NCI-H1436 treated with DMSO at 0.1 percent for 48 hours (cell line): Measurements from ENCODE around the gene CAPRIN2.

Source experiments
- DNase-seq: peaks from one replicate; lab custom pipeline; 2025; lab: John Stamatoyannopoulos, UW

CAPRIN2 gene

GRCh38 chr12:30754750-30755394 is at the start of gene CAPRIN2:
Gene CAPRIN2, minus strand, starts transcription at chr12:30754951. Its CDS starts 1,431 bp downstream, at chr12:30753520.
- peak; percentile 73 for DNase-seq

GRCh38 chr12:30797689-30798088 is 42.9 kb upstream of the CAPRIN2 start:
- DNase-seq: no peak

GRCh38 chr12:30796891-30797371 is 42.2 kb upstream of the CAPRIN2 start:
- no peak for DNase-seq

GRCh38 chr12:30796313-30796780 is 41.6 kb upstream of the CAPRIN2 start:
- no peak for DNase-seq

GRCh38 chr12:30795410-30796312 is 40.9 kb upstream of the CAPRIN2 start:
- DNase-seq: no peak

- no peak for DNase-seq
Measured at GRCh38 chr12:30794591-30795409, 40.0 kb upstream of the CAPRIN2 start.

- DNase-seq: no peak
Measured at GRCh38 chr12:30794020-30794419, 39.3 kb upstream of the CAPRIN2 start.

- no peak for DNase-seq
Measured at GRCh38 chr12:30792648-30793499, 38.1 kb upstream of the CAPRIN2 start.

GRCh38 chr12:30792085-30792484 is 37.3 kb upstream of the CAPRIN2 start:
- DNase-seq: no peak

GRCh38 chr12:30788754-30789153 is 34.0 kb upstream of the CAPRIN2 start:
- no peak for DNase-seq

GRCh38 chr12:30785630-30786029 is 30.9 kb upstream of the CAPRIN2 start:
- no peak for DNase-seq

- DNase-seq: no peak
Measured at GRCh38 chr12:30784508-30784907, 29.8 kb upstream of the CAPRIN2 start.

GRCh38 chr12:30783946-30784345 is 29.2 kb upstream of the CAPRIN2 start:
- no peak for DNase-seq

- no peak for DNase-seq
Measured at GRCh38 chr12:30782316-30783173, 27.8 kb upstream of the CAPRIN2 start.

- DNase-seq: no peak
Measured at GRCh38 chr12:30779578-30779977, 24.8 kb upstream of the CAPRIN2 start.

- DNase-seq: no peak
Measured at GRCh38 chr12:30779178-30779577, 24.4 kb upstream of the CAPRIN2 start.

GRCh38 chr12:30774599-30774998 is 19.8 kb upstream of the CAPRIN2 start:
- DNase-seq: no peak

GRCh38 chr12:30769802-30770201 is 15.1 kb upstream of the CAPRIN2 start:
- DNase-seq: no peak

- no peak for DNase-seq
Measured at GRCh38 chr12:30764251-30764650, 9.5 kb upstream of the CAPRIN2 start.

- DNase-seq: no peak
Measured at GRCh38 chr12:30763053-30763452, 8.3 kb upstream of the CAPRIN2 start.
